CD4-positive, alpha-beta T cell (primary cell): ENCODE results near the gene ZNF775. TPM values are rescaled to one million over a fixed set of nuclear protein-coding genes. Genes with fewer than 3 reads are reported as not detected.

Experiments
- ATAC-seq: fragments of 200-7000 bp; cut with Tn5 transposase; one replicate; pipeline ENCODE4 v1.10.0; 2022; ENCODE audit warnings: mild to moderate bottlenecking; ENCODE audit not compliant: poor library complexity
- CTCF ChIA-PET: fragments of 350-600 bp; sonication (Branson Sonifier 250); formaldehyde crosslinking; loops from one replicate; lab custom pipeline; 2021; ENCODE audit warnings: antibody characterized with exemption, inconsistent platforms; lab: Charles Lee
- POLR2A ChIA-PET: fragments of 350-600 bp; sonication (Branson Sonifier 250); formaldehyde crosslinking; loops from one replicate; lab custom pipeline; 2021; ENCODE audit warnings: antibody characterized with exemption, inconsistent platforms; lab: Charles Lee
- DNase-seq, 14 experiments: peaks; one replicate each; pipeline ENCODE4 v3.0.0-alpha.2; 2013 to 2020; ENCODE audit warnings: mixed read lengths in 2 of 14
- H3K27ac ChIP-seq, 2 donors: one replicate each; pipeline versions ENCODE4 v1.5.1 to v1.7.0; 2013; ENCODE audit warnings: low read length in 2 of 2, low read depth in 1 of 2, mild to moderate bottlenecking in 1 of 2
- H3K27me3 ChIP-seq, 2 experiments: 1 replicate in 1 of 2; 2 replicates in 1 of 2; pipeline versions ENCODE4 v1.6.1 to v1.7.0; 2013; ENCODE audit warnings: low read length in 2 of 2, control low read depth in 1 of 2, mild to moderate bottlenecking in 1 of 2, moderate library complexity in 1 of 2; ENCODE audit not compliant: insufficient read depth in 2 of 2, control insufficient read depth in 1 of 2
- H3K36me3 ChIP-seq: one replicate; pipeline ENCODE4 v1.6.1; 2013; ENCODE audit warnings: low read length, control low read depth; ENCODE audit not compliant: insufficient read depth
- H3K4me1 ChIP-seq: one replicate; pipeline ENCODE4 v1.6.1; 2013; ENCODE audit warnings: low read length, control low read depth; ENCODE audit not compliant: insufficient read depth
- H3K4me3 ChIP-seq: one replicate; pipeline ENCODE4 v1.5.1; 2013; ENCODE audit warnings: mild to moderate bottlenecking, low read length, moderate library complexity
- H3K9me3 ChIP-seq, 2 experiments: 1 replicate in 1 of 2; 2 replicates in 1 of 2; pipeline versions ENCODE4 v1.6.1 to v1.7.0; 2013; ENCODE audit warnings: low read length in 2 of 2, mild to moderate bottlenecking in 2 of 2, control low read depth in 1 of 2, moderate library complexity in 1 of 2; ENCODE audit not compliant: control insufficient read depth in 1 of 2, insufficient read depth in 1 of 2
- H3K27ac Mint-ChIP-seq: one replicate; pipeline ENCODE4 v1.8.0; 2020; ENCODE audit warnings: mixed read lengths
- H3K27me3 Mint-ChIP-seq: one replicate; pipeline ENCODE4 v1.8.0; 2021; ENCODE audit warnings: mixed read lengths
- H3K36me3 Mint-ChIP-seq: one replicate; pipeline ENCODE4 v1.8.0; 2021; ENCODE audit warnings: low read depth, mixed read lengths
- H3K4me1 Mint-ChIP-seq: one replicate; pipeline ENCODE4 v1.8.0; 2021; ENCODE audit warnings: low read depth, mixed read lengths
- H3K4me3 Mint-ChIP-seq: one replicate; pipeline ENCODE4 v1.8.0; 2020; ENCODE audit warnings: mild to moderate bottlenecking, mixed read lengths
- H3K9me3 Mint-ChIP-seq: one replicate; pipeline ENCODE4 v1.8.0; 2020; ENCODE audit warnings: mixed read lengths
- CTCF ChIP-seq: fragments of 200-600 bp; IDR thresholded peaks from one replicate; pipeline ENCODE4 v1.8.0; 2022; ENCODE audit warnings: antibody characterized with exemption, mild to moderate bottlenecking
- intact Hi-C, 2 experiments: fragments of 100-400 bp; cut with DNase I in 1 of 2; cut with micrococcal nuclease in 1 of 2; formaldehyde crosslinking; loops; one replicate each; pipeline versions ENCODE4 v1.15.1 to v1.9.0; 2023 to 2025; cut with DNase I, micrococcal nuclease
- total RNA-seq, 174 experiments: library from RNA in 2 of 174; stranded (reverse) in 2 of 174; gene quantifications; one replicate each; pipeline ENCODE4 v1.2.3 and lab custom pipeline; 2021 to 2026

Gene ZNF775
- total RNA-seq, 2 experiments from 2014 or later, result 0.38 to 0.45 TPM

- ATAC-seq (no peak), DNase-seq (no peak)
- Mint-ChIP-seq H3K9me3 (peaks cover 6% of the 10 kb centered on the region), H3K4me3 (no peak overlapping the region), H3K36me3 (no peaks in the 10 kb centered on the region), H3K27ac (no peak overlapping the region), H3K27me3 (no peaks in the 10 kb centered on the region), H3K4me1 (peaks cover 15% of the 10 kb centered on the region)
- ChIA-PET CTCF (no interaction called here), POLR2A (no interaction called here)
- Histone ChIP-seq H3K4me3 (no peak overlapping the region), H3K27me3 (no peaks in the 10 kb centered on the region), H3K4me1 (peaks cover 14% of the 10 kb centered on the region), H3K9me3 (peaks cover 12 to 16% of the 10 kb centered on the region in 2 experiments), H3K27ac (no peak overlapping the region), H3K36me3 (no peaks in the 10 kb centered on the region)
- intact Hi-C loops, result loop anchor here in 1 of 2 experiments (10.0 kb wide), 1 partner anchor 433 kb away; no protein-coding TSS in a partner anchor
- no peak for TF ChIP-seq CTCF
Measured at GRCh38 chr7:150441524-150441923, 62.4 kb downstream of the ZNF775 start.

GRCh38 chr7:150442811-150443210 lies 63.7 kb downstream of the ZNF775 start:
- Histone ChIP-seq H3K27ac (no peak overlapping the region), H3K4me3 (no peak overlapping the region), H3K9me3 (peaks cover 12 to 16% of the 10 kb centered on the region in 2 experiments), H3K4me1 (peaks cover 26% of the 10 kb centered on the region), H3K27me3 (no peaks in the 10 kb centered on the region), H3K36me3 (no peaks in the 10 kb centered on the region)
- Mint-ChIP-seq H3K27me3 (no peaks in the 10 kb centered on the region), H3K27ac (no peak overlapping the region), H3K4me1 (peaks cover 23% of the 10 kb centered on the region), H3K36me3 (no peaks in the 10 kb centered on the region), H3K4me3 (no peak overlapping the region), H3K9me3 (peaks cover 6% of the 10 kb centered on the region)
- DNase-seq (no peak), ATAC-seq (no peak)
- TF ChIP-seq CTCF, result no peak
- POLR2A ChIA-PET, result interaction anchor here (0.6 kb wide), 1 partner anchor 434 kb away, joined by 4 read pairs; no protein-coding TSS in a partner anchor
- intact Hi-C loops, result loop anchor here in 1 of 2 experiments (10.0 kb wide), 1 partner anchor 432 kb away; no protein-coding TSS in a partner anchor
- CTCF ChIA-PET, result no interaction called here

- Mint-ChIP-seq H3K36me3 (no peaks in the 10 kb centered on the region), H3K4me3 (no peak overlapping the region), H3K27me3 (no peaks in the 10 kb centered on the region), H3K27ac (no peak overlapping the region), H3K9me3 (peaks cover 6% of the 10 kb centered on the region), H3K4me1 (peaks cover 34% of the 10 kb centered on the region)
- Histone ChIP-seq H3K27ac (no peak overlapping the region), H3K4me3 (no peak overlapping the region), H3K36me3 (no peaks in the 10 kb centered on the region), H3K9me3 (peaks cover 12 to 16% of the 10 kb centered on the region in 2 experiments), H3K4me1 (peaks cover 38% of the 10 kb centered on the region), H3K27me3 (no peaks in the 10 kb centered on the region)
- ChIA-PET POLR2A (no interaction called here), CTCF (no interaction called here)
- TF ChIP-seq CTCF, result no peak
- intact Hi-C loops, result loop anchor here in 1 of 2 experiments (10.0 kb wide), 1 partner anchor 431 kb away; no protein-coding TSS in a partner anchor
- no peak for ATAC-seq
- no peak for DNase-seq
Measured at GRCh38 chr7:150443793-150444540, 64.8 kb downstream of the ZNF775 start.
